Measurements from ENCODE around the gene PPP1R14D. TPM values are rescaled to one million over a fixed set of nuclear protein-coding genes. Genes with fewer than 3 reads are reported as not detected.

The PPP1R14D gene
- total RNA-seq, 1 experiment from 2014 or later: not detected

DNA sequence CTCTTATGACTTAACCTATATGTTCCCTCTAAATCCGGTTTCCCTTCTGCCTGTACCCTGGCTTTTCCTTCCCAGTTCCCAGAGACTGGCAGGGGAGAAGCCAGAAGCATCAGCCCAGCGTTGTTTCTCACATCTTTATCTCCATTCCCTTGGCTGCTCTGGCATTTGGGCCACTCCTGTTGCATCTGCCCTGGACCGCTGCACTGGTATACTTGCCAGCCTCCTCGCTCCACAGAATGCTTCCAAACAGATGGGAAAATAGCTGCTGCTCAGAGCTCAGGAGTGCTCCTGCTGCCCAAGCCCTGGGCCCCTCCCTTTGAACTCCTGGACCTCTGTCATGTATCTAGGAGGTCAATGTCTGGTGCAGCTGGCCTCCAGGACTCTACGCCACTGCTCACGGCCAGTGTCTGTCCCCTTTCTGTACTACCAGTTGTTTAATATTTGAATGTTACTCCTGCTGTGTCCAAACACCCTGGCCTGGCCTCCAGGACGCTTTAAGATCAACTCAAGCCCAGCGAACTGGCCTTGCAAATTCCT lies 22.1 kb upstream of the PPP1R14D start:
- Histone ChIP-seq H3K27ac (ENCODE audit: insufficient read length, low read depth, low read length) (no peak overlapping the region), H2BK15ac (ENCODE audit: low read depth, low read length) (no peak overlapping the region), H4K20me1 (ENCODE audit: control insufficient read depth, insufficient read depth, insufficient read length) (no peaks in the 10 kb centered on the region), H4K91ac (ENCODE audit: insufficient read length, low read depth, low read length) (no peak overlapping the region), H3K4ac (ENCODE audit: low read depth, low read length) (no peak overlapping the region), H3T11ph (ENCODE audit: low read length) (no peak overlapping the region), H2BK12ac (ENCODE audit: insufficient read length, low read depth, low read length) (no peak overlapping the region), H3K23ac (ENCODE audit: insufficient read length, low read depth, low read length) (no peak overlapping the region), H4K8ac (replicated peaks; ENCODE audit: insufficient read length, low read depth, low read length) (no peak overlapping the region), H2AFZ (ENCODE audit: low read length) (no peak overlapping the region), H3K14ac (ENCODE audit: insufficient read depth, low read length) (no peak overlapping the region), H2BK20ac (ENCODE audit: low read depth, low read length, poor library complexity, severe bottlenecking) (no peak overlapping the region), H3K27me3 (ENCODE audit: insufficient read depth, low read length) (no peaks in the 10 kb centered on the region), H3K56ac (ENCODE audit: insufficient read length, low read depth, low read length) (no peak overlapping the region), H3K4me1 (ENCODE audit: insufficient read depth, low read length) (peaks cover 10% of the 10 kb centered on the region; the same call in 1 of the 2 replicates), H3K9me3 (ENCODE audit: control insufficient read depth, low read depth, low read length) (no peaks in the 10 kb centered on the region), H4K5ac (ENCODE audit: insufficient read length, low read depth, low read length) (no peak overlapping the region), H3K79me2 (ENCODE audit: insufficient read depth, low read length) (peaks cover 4% of the 10 kb centered on the region; the same call in 1 of the 2 replicates), H2BK5ac (ENCODE audit: insufficient read length, low read length) (no peak overlapping the region), H3K4me2 (ENCODE audit: insufficient read depth, insufficient read length, low read length) (no peak overlapping the region), H3K9ac (ENCODE audit: extremely low read depth, insufficient read length, low read length) (no peak overlapping the region), H3K23me2 (ENCODE audit: insufficient read length, low read depth, low read length, poor library complexity, severe bottlenecking) (no peaks in the 10 kb centered on the region), H2BK120ac (ENCODE audit: low read depth, low read length, poor library complexity, severe bottlenecking) (no peak overlapping the region), H3K18ac (ENCODE audit: insufficient read length, low read depth, low read length) (no peak overlapping the region), H3K79me1 (ENCODE audit: insufficient read depth, low read depth, low read length, poor library complexity, severe bottlenecking) (peaks cover 5% of the 10 kb centered on the region), H2AK5ac (ENCODE audit: insufficient read length, low read length) (no peak overlapping the region)
- no peak overlapping the region for H3K4me3 Mint-ChIP-seq
- H3K4me1 Mint-ChIP-seq: peaks cover 26% of the 10 kb centered on the region in 2 experiments
- H3K27ac Mint-ChIP-seq: no peak overlapping the region
- TF ChIP-seq CTCF (conservative IDR thresholded peaks at IDR 0.05): no peak
- WGBS (ENCODE audit: extremely low coverage, insufficient read length, low lambda C conversion rate): no CpG with 5 or more reads among the region's 8 CpGs
- no peak for DNase-seq
- no peaks in the 10 kb centered on the region for H3K9me3 Mint-ChIP-seq
- peaks cover 35 to 83% (median 66%) of the 10 kb centered on the region in 3 experiments for H3K36me3 Mint-ChIP-seq (ENCODE audit: insufficient read depth in 1 of 3, low read depth in 3 of 3)
- no peaks in the 10 kb centered on the region for H3K27me3 Mint-ChIP-seq (ENCODE audit: low read depth)

Measured in H9 (cell line).